Measurements from ENCODE around the gene FBXO31. TPM values are rescaled to one million over a fixed set of nuclear protein-coding genes. Genes with fewer than 3 reads are reported as not detected.

FBXO31 gene
- total and polyA plus RNA-seq, 2 donors (not counting 1 experiment from before 2014, with no cell fraction given) = 17.8 to 32.9 TPM

DNA sequence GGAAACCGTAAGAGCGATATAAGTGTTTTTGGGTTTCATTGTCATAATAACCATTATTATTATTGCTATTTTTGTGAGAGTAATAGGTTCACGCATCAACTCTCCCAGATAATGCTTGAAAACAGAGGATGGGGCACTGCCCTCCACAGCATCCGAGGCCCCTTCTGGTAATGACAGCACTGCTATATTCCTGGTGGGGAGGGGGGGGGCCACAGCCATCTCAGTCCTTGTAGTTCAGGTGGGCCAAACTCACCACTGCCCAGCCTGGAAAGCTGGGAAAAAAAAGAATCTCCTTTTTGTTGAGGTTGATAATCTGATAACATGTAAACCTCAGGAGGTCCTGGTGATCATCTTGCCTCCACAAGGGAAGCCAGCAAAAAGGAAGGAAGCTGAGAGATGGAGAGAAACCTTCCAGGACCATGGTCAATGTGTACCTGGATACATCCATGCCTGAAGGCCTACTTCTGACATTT is 67.1 kb downstream of the FBXO31 start:
- peak overlapping the region; percentile 95 for H3K9ac ChIP-seq (ENCODE audit: low read length)
- peak overlapping the region; percentile 19 to 99 (median 94) for H3K4me3 ChIP-seq (ENCODE audit: control extremely low read depth in 1 of 5, extremely low read depth in 1 of 5, insufficient read depth in 1 of 5, low read depth in 2 of 5, low read length in 4 of 5)
- Mint-ChIP-seq H3K4me3 (peak overlapping the region; percentile 96), H3K27ac (peak overlapping the region; percentile 97), H3K4me1 (peaks cover 12% of the 10 kb centered on the region), H3K9me3 (ENCODE audit: insufficient read depth) (no peaks in the 10 kb centered on the region), H3K27me3 (no peaks in the 10 kb centered on the region)
- DNase-seq (no peak), ATAC-seq (ENCODE audit: low read depth) (no peak)
- H3K9me3 ChIP-seq (ENCODE audit: control extremely low read depth in 1 of 3, control insufficient read depth in 2 of 3, insufficient read depth in 1 of 3, low read length in 2 of 3) = no peaks in the 10 kb centered on the region
- H3K36me3 ChIP-seq (replicated peaks in 1 of 2; ENCODE audit: control extremely low read depth in 1 of 2, control insufficient read depth in 1 of 2, extremely low read depth in 1 of 2, insufficient read depth in 2 of 2, low read length in 1 of 2) = no peaks in the 10 kb centered on the region
- peaks cover 8 to 10% of the 10 kb centered on the region in 2 donors for H3K4me1 ChIP-seq (ENCODE audit: control insufficient read depth in 2 of 2, insufficient read depth in 2 of 2, low read length in 2 of 2)
- peak overlapping the region; percentile 97 for H2AFZ ChIP-seq (ENCODE audit: insufficient read depth, low read depth, low read length, poor library complexity, severe bottlenecking)
- H3K27ac ChIP-seq (ENCODE audit: low read length in 2 of 2) = peak overlapping the region; percentile 64 to 84
- 83% methylated on average over 1 of the region's 4 CpGs for WGBS (ENCODE audit: insufficient coverage)
- H3K27me3 ChIP-seq (replicated peaks in 1 of 4; ENCODE audit: control extremely low read depth in 1 of 4, control insufficient read depth in 3 of 4, insufficient read depth in 4 of 4, low read length in 3 of 4) = no peaks in the 10 kb centered on the region
- POLR2A ChIA-PET = interaction anchor here (2.0 kb wide), 1 partner anchor 78 kb away, joined by 6 read pairs; no protein-coding TSS in a partner anchor
- H3K79me2 ChIP-seq (ENCODE audit: control insufficient read depth, insufficient read depth, low read length) = peaks cover 16% of the 10 kb centered on the region
- intact Hi-C loops (cut with micrococcal nuclease) = loop anchor here (5.0 kb wide), 1 partner anchor 754 kb away; no protein-coding TSS in a partner anchor
- peak overlapping the region; percentile 85 for H3K4me2 ChIP-seq (replicated peaks; ENCODE audit: low read depth, low read length, poor library complexity, severe bottlenecking)
- CTCF ChIA-PET = interaction anchor here (1.1 to 5.3 kb wide), 6 partner anchors 11 to 319 kb away, joined by 3 to 47 read pairs (median 6); partner anchors contain the start of gene FBXO31
- TF ChIP-seq, protein P1, sequence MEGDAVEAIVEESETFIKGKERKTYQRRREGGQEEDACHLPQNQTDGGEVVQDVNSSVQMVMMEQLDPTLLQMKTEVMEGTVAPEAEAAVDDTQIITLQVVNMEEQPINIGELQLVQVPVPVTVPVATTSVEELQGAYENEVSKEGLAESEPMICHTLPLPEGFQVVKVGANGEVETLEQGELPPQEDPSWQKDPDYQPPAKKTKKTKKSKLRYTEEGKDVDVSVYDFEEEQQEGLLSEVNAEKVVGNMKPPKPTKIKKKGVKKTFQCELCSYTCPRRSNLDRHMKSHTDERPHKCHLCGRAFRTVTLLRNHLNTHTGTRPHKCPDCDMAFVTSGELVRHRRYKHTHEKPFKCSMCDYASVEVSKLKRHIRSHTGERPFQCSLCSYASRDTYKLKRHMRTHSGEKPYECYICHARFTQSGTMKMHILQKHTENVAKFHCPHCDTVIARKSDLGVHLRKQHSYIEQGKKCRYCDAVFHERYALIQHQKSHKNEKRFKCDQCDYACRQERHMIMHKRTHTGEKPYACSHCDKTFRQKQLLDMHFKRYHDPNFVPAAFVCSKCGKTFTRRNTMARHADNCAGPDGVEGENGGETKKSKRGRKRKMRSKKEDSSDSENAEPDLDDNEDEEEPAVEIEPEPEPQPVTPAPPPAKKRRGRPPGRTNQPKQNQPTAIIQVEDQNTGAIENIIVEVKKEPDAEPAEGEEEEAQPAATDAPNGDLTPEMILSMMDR (IDR thresholded peaks at IDR 0.05) = no peak
- TF ChIP-seq EZH2 (IDR thresholded peaks at IDR 0.05; ENCODE audit: borderline replicate concordance, insufficient read depth, low read depth, low read length, poor library complexity, severe bottlenecking) = no peak
- no peaks in the 10 kb centered on the region for H4K20me1 ChIP-seq (ENCODE audit: control insufficient read depth, insufficient read depth, low read length, poor library complexity, severe bottlenecking)

DNA sequence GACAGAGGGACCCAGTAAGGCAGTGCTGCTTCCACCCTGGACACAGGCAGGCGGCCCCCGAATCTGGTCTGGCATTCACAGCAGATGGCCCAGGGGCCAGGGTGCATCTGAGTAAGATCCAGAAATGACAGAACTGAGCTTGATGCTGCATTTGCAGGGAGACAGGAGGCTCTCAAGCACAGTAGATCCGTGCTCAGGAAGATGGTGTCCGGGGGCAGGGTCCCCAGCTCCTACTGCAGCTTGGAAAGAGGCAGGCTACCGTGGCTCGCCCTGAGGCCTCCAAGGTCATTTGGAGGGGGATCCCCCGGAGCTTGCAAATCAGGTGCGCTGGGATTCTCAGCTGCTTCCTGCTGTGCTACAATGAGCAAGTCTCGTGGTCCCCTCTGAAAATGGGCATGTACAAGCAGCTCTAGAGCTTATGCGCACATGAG is 68.6 kb downstream of the FBXO31 start:
- H3K27ac ChIP-seq (ENCODE audit: low read length in 2 of 2) = no peak overlapping the region
- H3K27me3 Mint-ChIP-seq = no peaks in the 10 kb centered on the region
- ATAC-seq (ENCODE audit: low read depth) (no peak), DNase-seq (no peak)
- CTCF ChIA-PET = interaction anchor here (0.5 to 5.3 kb wide), 4 partner anchors 9 to 79 kb away, joined by 3 to 47 read pairs (median 6); no protein-coding TSS in a partner anchor
- peaks cover 8 to 10% of the 10 kb centered on the region in 2 donors for H3K4me1 ChIP-seq (ENCODE audit: control insufficient read depth in 2 of 2, insufficient read depth in 2 of 2, low read length in 2 of 2)
- H3K9me3 ChIP-seq (ENCODE audit: control extremely low read depth in 1 of 3, control insufficient read depth in 2 of 3, insufficient read depth in 1 of 3, low read length in 2 of 3) = no peaks in the 10 kb centered on the region
- intact Hi-C loops (cut with micrococcal nuclease) = loop anchor here (5.0 kb wide), 1 partner anchor 753 kb away; no protein-coding TSS in a partner anchor
- no peak overlapping the region for H3K27ac Mint-ChIP-seq
- H3K79me2 ChIP-seq (ENCODE audit: control insufficient read depth, insufficient read depth, low read length) = peaks cover 16% of the 10 kb centered on the region
- H3K4me3 ChIP-seq (ENCODE audit: control extremely low read depth in 1 of 5, extremely low read depth in 1 of 5, insufficient read depth in 1 of 5, low read depth in 2 of 5, low read length in 4 of 5) = no peak overlapping the region
- H3K36me3 ChIP-seq (replicated peaks in 1 of 2; ENCODE audit: control extremely low read depth in 1 of 2, control insufficient read depth in 1 of 2, extremely low read depth in 1 of 2, insufficient read depth in 2 of 2, low read length in 1 of 2) = no peaks in the 10 kb centered on the region
- POLR2A ChIA-PET = no interaction called here
- no peaks in the 10 kb centered on the region for H4K20me1 ChIP-seq (ENCODE audit: control insufficient read depth, insufficient read depth, low read length, poor library complexity, severe bottlenecking)
- no peak overlapping the region for H3K4me2 ChIP-seq (replicated peaks; ENCODE audit: low read depth, low read length, poor library complexity, severe bottlenecking)
- no peak overlapping the region for H2AFZ ChIP-seq (ENCODE audit: insufficient read depth, low read depth, low read length, poor library complexity, severe bottlenecking)
- peaks cover 12% of the 10 kb centered on the region for H3K4me1 Mint-ChIP-seq
- no peaks in the 10 kb centered on the region for H3K9me3 Mint-ChIP-seq (ENCODE audit: insufficient read depth)
- H3K4me3 Mint-ChIP-seq = no peak overlapping the region
- no peaks in the 10 kb centered on the region for H3K27me3 ChIP-seq (replicated peaks in 1 of 4; ENCODE audit: control extremely low read depth in 1 of 4, control insufficient read depth in 3 of 4, insufficient read depth in 4 of 4, low read length in 3 of 4)
- WGBS (ENCODE audit: insufficient coverage) = 88% methylated on average over 10 of the region's 10 CpGs
- TF ChIP-seq, protein P1 (IDR thresholded peaks at IDR 0.05) = no peak
- TF ChIP-seq EZH2 (IDR thresholded peaks at IDR 0.05; ENCODE audit: borderline replicate concordance, insufficient read depth, low read depth, low read length, poor library complexity, severe bottlenecking) = no peak
- no peak overlapping the region for H3K9ac ChIP-seq (ENCODE audit: low read length)
